ENCODE measurements around the gene AFF3. TPM values are rescaled to one million over a fixed set of nuclear protein-coding genes. Genes with fewer than 3 reads are reported as not detected.

The AFF3 gene
- total RNA-seq, 1 experiment from 2014 or later: 0.61 TPM

GRCh38 chr2:100073110-100073509 lies 69.3 kb downstream of the AFF3 start:
- H3K9me2 ChIP-seq (ENCODE audit: insufficient read depth): no peaks in the 10 kb centered on the region
- H3K27me3 ChIP-seq (ENCODE audit: insufficient read depth, low read length): peaks cover 85% of the 10 kb centered on the region
- ChIA-PET CTCF (no interaction called here), RAD21 (ENCODE audit: low non-redundant PET in 1 of 2, low total read pairs in 2 of 2, uncharacterized antibody in 2 of 2, unreplicated experiment in 2 of 2) (no interaction called here), POLR2A (no interaction called here)
- H3K9ac ChIP-seq (ENCODE audit: low read length): no peak overlapping the region
- no TSS peak for BruUV-seq (replicated peaks)
- no peak overlapping the region for H3K27ac ChIP-seq (ENCODE audit: low read depth, low read length)
- H3K9me3 ChIP-seq (ENCODE audit: control insufficient read depth in 1 of 2, insufficient read depth in 1 of 2, low read depth in 1 of 2, low read length in 2 of 2): no peaks in the 10 kb centered on the region
- TF ChIP-seq SIN3A (IDR thresholded peaks at IDR 0.05; ENCODE audit: low read depth) (no peak), JUND (IDR thresholded peaks at IDR 0.05) (no peak), RAD21 (IDR thresholded peaks at IDR 0.05; ENCODE audit: low read depth) (no peak), FOSL1 (IDR thresholded peaks at IDR 0.05; ENCODE audit: low read depth) (no peak), POLR2AphosphoS5 (IDR thresholded peaks at IDR 0.05; ENCODE audit: low read depth, low read length) (no peak), ATF3 (IDR thresholded peaks at IDR 0.05) (no peak), CEBPB (IDR thresholded peaks at IDR 0.05; ENCODE audit: low read depth) (no peak), SP1 (IDR thresholded peaks at IDR 0.05; ENCODE audit: low read depth) (no peak), ZBTB33 (IDR thresholded peaks at IDR 0.05; ENCODE audit: extremely low read depth, insufficient replicate concordance, low read length) (no peak), SRF (IDR thresholded peaks at IDR 0.05; ENCODE audit: low read depth) (no peak), EGR1 (IDR thresholded peaks at IDR 0.05; ENCODE audit: low read depth) (no peak), EZH2 (IDR thresholded peaks at IDR 0.05) (no peak), TCF7L2 (IDR thresholded peaks at IDR 0.05; ENCODE audit: borderline replicate concordance, extremely low read depth, insufficient read depth, insufficient read length) (no peak)
- TF ChIP-seq, protein P1, sequence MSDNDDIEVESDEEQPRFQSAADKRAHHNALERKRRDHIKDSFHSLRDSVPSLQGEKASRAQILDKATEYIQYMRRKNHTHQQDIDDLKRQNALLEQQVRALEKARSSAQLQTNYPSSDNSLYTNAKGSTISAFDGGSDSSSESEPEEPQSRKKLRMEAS (IDR thresholded peaks at IDR 0.05): no peak
- TF ChIP-seq, protein P2, sequence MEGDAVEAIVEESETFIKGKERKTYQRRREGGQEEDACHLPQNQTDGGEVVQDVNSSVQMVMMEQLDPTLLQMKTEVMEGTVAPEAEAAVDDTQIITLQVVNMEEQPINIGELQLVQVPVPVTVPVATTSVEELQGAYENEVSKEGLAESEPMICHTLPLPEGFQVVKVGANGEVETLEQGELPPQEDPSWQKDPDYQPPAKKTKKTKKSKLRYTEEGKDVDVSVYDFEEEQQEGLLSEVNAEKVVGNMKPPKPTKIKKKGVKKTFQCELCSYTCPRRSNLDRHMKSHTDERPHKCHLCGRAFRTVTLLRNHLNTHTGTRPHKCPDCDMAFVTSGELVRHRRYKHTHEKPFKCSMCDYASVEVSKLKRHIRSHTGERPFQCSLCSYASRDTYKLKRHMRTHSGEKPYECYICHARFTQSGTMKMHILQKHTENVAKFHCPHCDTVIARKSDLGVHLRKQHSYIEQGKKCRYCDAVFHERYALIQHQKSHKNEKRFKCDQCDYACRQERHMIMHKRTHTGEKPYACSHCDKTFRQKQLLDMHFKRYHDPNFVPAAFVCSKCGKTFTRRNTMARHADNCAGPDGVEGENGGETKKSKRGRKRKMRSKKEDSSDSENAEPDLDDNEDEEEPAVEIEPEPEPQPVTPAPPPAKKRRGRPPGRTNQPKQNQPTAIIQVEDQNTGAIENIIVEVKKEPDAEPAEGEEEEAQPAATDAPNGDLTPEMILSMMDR (IDR thresholded peaks at IDR 0.05 in 2 of 3, conservative IDR thresholded peaks at IDR 0.05 in 1 of 3; ENCODE audit: borderline replicate concordance in 1 of 3, insufficient read depth in 1 of 3, low read depth in 2 of 3, low read length in 2 of 3): no peak
- no peaks in the 10 kb centered on the region for H3K36me3 ChIP-seq (ENCODE audit: control insufficient read depth in 1 of 2, insufficient read depth in 2 of 2, low read length in 2 of 2)
- ATAC-seq (no peak), DNase-seq (ENCODE audit: low read depth, low spot score) (no peak)
- H3K4me2 ChIP-seq (ENCODE audit: low read length): no peak overlapping the region
- no peaks in the 10 kb centered on the region for H4K20me1 ChIP-seq (ENCODE audit: insufficient read depth)
- H3K79me2 ChIP-seq (ENCODE audit: insufficient read depth, low read length): no peaks in the 10 kb centered on the region
- H3K4me3 ChIP-seq (replicated peaks in 1 of 2; ENCODE audit: low read depth in 1 of 2, low read length in 2 of 2): no peak overlapping the region
- no peaks in the 10 kb centered on the region for H3K4me1 ChIP-seq (ENCODE audit: control insufficient read depth in 1 of 2, insufficient read depth in 2 of 2, low read length in 2 of 2)
- intact Hi-C loops (cut with micrococcal nuclease): no loop called here
- no peak overlapping the region for H2AFZ ChIP-seq (ENCODE audit: low read depth, low read length, poor library complexity, severe bottlenecking)

All from HCT116 (cell line).